A549 (cell line): Measurements from ENCODE around the gene SEC24D. TPM values are rescaled to one million over a fixed set of nuclear protein-coding genes. Genes with fewer than 3 reads are reported as not detected.

Source experiments
- ATAC-seq, 2 experiments: fragments of 200-7000 bp in 1 of 2; fragments of >200 bp in 1 of 2; cut with Nextera tagmentation in 1 of 2; cut with Tn5 transposase in 1 of 2; 3 replicates each; pipeline versions ENCODE4 v1.8.0 to v1.9.1; 2018 to 2020; ENCODE audit warnings: mild to moderate bottlenecking in 1 of 2, moderate library complexity in 1 of 2
- CTCF ChIA-PET: fragments of 300-600 bp; sonication (Branson Sonifier 250); formaldehyde crosslinking; extraction: SDS; loops from one replicate; lab custom pipeline; 2021; ENCODE audit warnings: antibody characterized with exemption, inconsistent platforms; lab: Yijun Ruan, JAX
- POLR2A ChIA-PET: fragments of 350-600 bp; formaldehyde crosslinking; extraction: SDS; loops from one replicate; lab custom pipeline; 2021; ENCODE audit warnings: antibody characterized with exemption, inconsistent platforms; lab: Yijun Ruan, JAX
- DNase-seq, 2 experiments: peaks; one replicate each; pipeline versions ENCODE4 v3.0.0 to v3.0.0-alpha.2; 2011 to 2016; ENCODE audit warnings: low read depth in 1 of 2, low spot score in 1 of 2
- FAIRE-seq: peaks from 2 replicates; lab custom pipeline; 2011; peaks lifted over from hg19 to GRCh38; lab: Jason Lieb, UNC
- H3K27ac ChIP-seq, 2 experiments: fragments of >200 bp; sonication (Bioruptor Twin); formaldehyde crosslinking; 3 replicates each; pipeline ENCODE4 v1.5.1; 2016 to 2017
- H3K4me1 ChIP-seq: fragments of >200 bp; sonication (Bioruptor Twin); formaldehyde crosslinking; 3 replicates; pipeline ENCODE4 v1.6.1; 2016
- H3K4me2 ChIP-seq: fragments of >200 bp; sonication (Bioruptor Twin); formaldehyde crosslinking; 3 replicates; pipeline ENCODE4 v1.6.1; 2016
- H3K4me3 ChIP-seq: fragments of >200 bp; sonication (Bioruptor Twin); formaldehyde crosslinking; 3 replicates; pipeline ENCODE4 v1.5.1; 2016
- H3K9me3 ChIP-seq: fragments of >200 bp; sonication (Bioruptor Twin); formaldehyde crosslinking; 3 replicates; pipeline ENCODE4 v1.6.1; 2016
- BHLHE40 ChIP-seq: IDR thresholded peaks from 2 replicates; pipeline ENCODE4 v1.6.1; 2012; ENCODE audit warnings: low read depth, low read length, inconsistent platforms
- CBX2 ChIP-seq: fragments of 200-600 bp; sonication (generic); IDR thresholded peaks from 2 replicates; pipeline ENCODE4 v1.6.1; 2016; ENCODE audit warnings: low read depth, mild to moderate bottlenecking, borderline replicate concordance
- CBX8 ChIP-seq: fragments of 200-600 bp; sonication (generic); IDR thresholded peaks from 2 replicates; pipeline ENCODE4 v1.6.1; 2016
- CHD2 ChIP-seq: fragments of 150-350 bp; IDR thresholded peaks from 2 replicates; pipeline ENCODE4 v1.6.1; 2014; ENCODE audit warnings: low read length; ENCODE audit not compliant: partially characterized antibody
- CHD4 ChIP-seq: fragments of 200-600 bp; sonication (generic); IDR thresholded peaks from 2 replicates; pipeline ENCODE4 v1.6.1; 2016; ENCODE audit warnings: antibody characterized with exemption, mild to moderate bottlenecking, borderline replicate concordance
- EP300 ChIP-seq, 2 experiments: fragments of >200 bp; sonication (Bioruptor Twin); formaldehyde crosslinking; IDR thresholded peaks; 2 replicates in 1 of 2; 3 replicates in 1 of 2; pipeline ENCODE4 v1.6.1; 2016 to 2017
- FOSB ChIP-seq: fragments of 250-450 bp; sonication (Bioruptor Pico); IDR thresholded peaks from 2 replicates; pipeline ENCODE4 v1.5.0; 2020; ENCODE audit warnings: mild to moderate bottlenecking, moderate library complexity
- FOXS1 ChIP-seq: fragments of 250-450 bp; sonication (Bioruptor Pico); IDR thresholded peaks from 2 replicates; pipeline ENCODE4 v1.5.0; 2020; ENCODE audit warnings: mild to moderate bottlenecking, moderate library complexity
- HDAC2 ChIP-seq: fragments of 200-600 bp; sonication (generic); IDR thresholded peaks from 2 replicates; pipeline ENCODE4 v1.6.1; 2016
- HEYL ChIP-seq: fragments of 250-450 bp; sonication (Bioruptor Pico); IDR thresholded peaks from 2 replicates; pipeline ENCODE4 v1.8.0; 2021; ENCODE audit warnings: mild to moderate bottlenecking, moderate library complexity
- HOXB5 ChIP-seq: fragments of 250-450 bp; sonication (Bioruptor Pico); IDR thresholded peaks from 2 replicates; pipeline ENCODE4 v1.5.0; 2020; ENCODE audit warnings: mild to moderate bottlenecking, moderate library complexity
- JUNB ChIP-seq: fragments of >200 bp; sonication (Bioruptor Twin); formaldehyde crosslinking; IDR thresholded peaks from 2 replicates; pipeline ENCODE4 v1.6.1; 2016
- KDM5A ChIP-seq: fragments of 200-600 bp; sonication (generic); IDR thresholded peaks from 2 replicates; pipeline ENCODE4 v1.6.1; 2016; ENCODE audit warnings: antibody characterized with exemption, mild to moderate bottlenecking
- MAZ ChIP-seq: fragments of 150-350 bp; IDR thresholded peaks from 2 replicates; pipeline ENCODE4 v1.6.1; 2014; ENCODE audit warnings: antibody characterized with exemption, low read depth, low read length, borderline replicate concordance
- NPAS2 ChIP-seq: fragments of 250-450 bp; sonication (Bioruptor Pico); IDR thresholded peaks from 2 replicates; pipeline ENCODE4 v1.8.0; 2022; ENCODE audit warnings: mild to moderate bottlenecking, moderate library complexity, borderline replicate concordance
- PHF8 ChIP-seq: fragments of 200-600 bp; sonication (generic); IDR thresholded peaks from 2 replicates; pipeline ENCODE4 v1.6.1; 2016; ENCODE audit warnings: low read depth, mild to moderate bottlenecking, antibody characterized with exemption, moderate library complexity, borderline replicate concordance
- POLR2A ChIP-seq: IDR thresholded peaks from 2 replicates; pipeline ENCODE4 v1.6.1; 2012; ENCODE audit warnings: mild to moderate bottlenecking, low read length
- POLR2AphosphoS2 ChIP-seq: conservative IDR thresholded peaks from 2 replicates; pipeline ENCODE4 v1.6.1; 2012; ENCODE audit warnings: low read length, improper control_type of control experiment, inconsistent platforms
- RAD21 ChIP-seq, 2 experiments: fragments of >200 bp in 1 of 2; sonication (Bioruptor Twin) in 1 of 2; formaldehyde crosslinking in 1 of 2; IDR thresholded peaks in 1 of 2; conservative IDR thresholded peaks in 1 of 2; 2 replicates in 1 of 2; 3 replicates in 1 of 2; pipeline ENCODE4 v1.6.1; 2012 to 2018; ENCODE audit warnings: inconsistent platforms in 1 of 2
- RARB ChIP-seq: fragments of 250-450 bp; sonication (Bioruptor Pico); IDR thresholded peaks from 2 replicates; pipeline ENCODE4 v1.8.0; 2021; ENCODE audit warnings: mild to moderate bottlenecking, moderate library complexity
- RFX5 ChIP-seq: fragments of 450-650 bp; IDR thresholded peaks from 2 replicates; pipeline ENCODE4 v1.7.1; 2014; ENCODE audit warnings: antibody characterized with exemption, mild to moderate bottlenecking, moderate library complexity
- SMC3 ChIP-seq: fragments of >200 bp; sonication (Bioruptor Twin); formaldehyde crosslinking; IDR thresholded peaks from 3 replicates; pipeline ENCODE4 v1.6.1; 2018; ENCODE audit warnings: inconsistent platforms
- TFCP2L1 ChIP-seq: fragments of 250-450 bp; sonication (Bioruptor Pico); IDR thresholded peaks from 2 replicates; pipeline ENCODE4 v1.5.0; 2021; ENCODE audit warnings: mild to moderate bottlenecking
- TP53 ChIP-seq: fragments of 250-450 bp; sonication (Bioruptor Pico); IDR thresholded peaks from 2 replicates; pipeline ENCODE4 v1.5.0; 2021; ENCODE audit warnings: mild to moderate bottlenecking, moderate library complexity
- ZC3H11A ChIP-seq: fragments of 450-650 bp; IDR thresholded peaks from 2 replicates; pipeline ENCODE4 v1.6.1; 2014; ENCODE audit warnings: antibody characterized with exemption, mild to moderate bottlenecking
- ZSCAN20 ChIP-seq: fragments of 250-450 bp; sonication (Bioruptor Pico); IDR thresholded peaks from 2 replicates; pipeline ENCODE4 v1.8.0; 2022; ENCODE audit warnings: mild to moderate bottlenecking, moderate library complexity
- WGBS: methylation state at CpG from one replicate; pipeline ENCODE4 v1.1.6; 2017; ENCODE audit errors: missing lambda C conversion rate; 5-methylcytosine and 5-hydroxymethylcytosine counted together
- polyA plus RNA-seq, 4 experiments: library from polyadenylated mRNA; depleted of rRNA in 3 of 4; stranded (reverse); fragments of >200 nt; fragmentation: RNase III in 1 of 4; extraction: RNeasy Plus Mini Kit Qiagen cat#74134 plus additional on column Dnase treatment in 1 of 4; gene quantifications; 2 replicates in 3 of 4; 3 replicates in 1 of 4; pipeline ENCODE4 v1.2.3, GENCODE V29; 2011 to 2017
- TF ChIP-seq, protein P1 (sequence below): fragments of >200 bp; sonication (Bioruptor Twin); formaldehyde crosslinking; IDR thresholded peaks from 3 replicates; pipeline ENCODE4 v1.5.1; 2016
- TF ChIP-seq, protein P2 (sequence below): fragments of 450-650 bp; IDR thresholded peaks from 2 replicates; pipeline ENCODE4 v1.6.1; 2014; ENCODE audit warnings: antibody characterized with exemption
- TF ChIP-seq, protein P3 (sequence below): IDR thresholded peaks from 2 replicates; pipeline ENCODE4 v1.6.1; 2012; ENCODE audit warnings: low read depth, borderline replicate concordance
- TF ChIP-seq, protein P4 (sequence below): fragments of 250-450 bp; sonication (Bioruptor Pico); IDR thresholded peaks from 2 replicates; pipeline ENCODE4 v1.5.0; 2021; ENCODE audit warnings: mild to moderate bottlenecking, moderate library complexity, borderline replicate concordance

Gene SEC24D
- polyA plus RNA-seq, 2 of the 4 experiments (the other 2 are of a cell fraction) = 12.8 to 15.6 TPM

DNA sequence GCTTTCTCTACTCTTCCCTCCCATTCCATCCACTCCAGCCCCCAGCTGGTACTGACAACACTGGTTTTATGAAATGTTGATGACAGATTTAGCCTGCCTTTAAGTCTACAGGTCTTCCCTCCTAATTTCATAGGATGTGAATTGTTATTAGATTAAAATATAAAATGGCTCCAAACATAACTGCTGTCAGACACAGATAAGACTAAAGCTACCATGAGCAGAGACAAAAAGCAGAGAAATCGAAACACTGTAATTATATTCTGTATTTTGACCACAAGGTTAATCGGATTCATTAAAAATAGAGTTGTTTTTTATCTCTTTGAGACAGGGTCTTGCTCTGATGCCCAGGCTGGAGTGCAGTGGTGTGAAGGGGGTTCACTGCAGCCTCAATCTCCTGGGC, 28.3 kb downstream of the SEC24D start:
- DNase-seq (no peak), FAIRE-seq (no peak), ATAC-seq (no peak)
- no peak overlapping the region for H3K27ac ChIP-seq
- H3K4me2 ChIP-seq = no peak overlapping the region
- WGBS = 92% methylated on average over 2 of the region's 2 CpGs
- TF ChIP-seq HEYL (CRISPR knock-in tag) = no peak
- no peak for TF ChIP-seq FOSB (CRISPR knock-in tag)
- TF ChIP-seq EP300 (IDR thresholded peaks at IDR 0.05) = no peak
- TF ChIP-seq TFCP2L1 (CRISPR knock-in tag) = no peak
- TF ChIP-seq HDAC2 = no peak
- no peak for TF ChIP-seq SMC3
- no peak for TF ChIP-seq ZC3H11A
- no peak for TF ChIP-seq CHD4
- no peak for TF ChIP-seq RAD21 (conservative IDR thresholded peaks at IDR 0.05 in 1 of 2, IDR thresholded peaks at IDR 0.05 in 1 of 2)
- no peak for TF ChIP-seq MAZ
- TF ChIP-seq, protein P1, sequence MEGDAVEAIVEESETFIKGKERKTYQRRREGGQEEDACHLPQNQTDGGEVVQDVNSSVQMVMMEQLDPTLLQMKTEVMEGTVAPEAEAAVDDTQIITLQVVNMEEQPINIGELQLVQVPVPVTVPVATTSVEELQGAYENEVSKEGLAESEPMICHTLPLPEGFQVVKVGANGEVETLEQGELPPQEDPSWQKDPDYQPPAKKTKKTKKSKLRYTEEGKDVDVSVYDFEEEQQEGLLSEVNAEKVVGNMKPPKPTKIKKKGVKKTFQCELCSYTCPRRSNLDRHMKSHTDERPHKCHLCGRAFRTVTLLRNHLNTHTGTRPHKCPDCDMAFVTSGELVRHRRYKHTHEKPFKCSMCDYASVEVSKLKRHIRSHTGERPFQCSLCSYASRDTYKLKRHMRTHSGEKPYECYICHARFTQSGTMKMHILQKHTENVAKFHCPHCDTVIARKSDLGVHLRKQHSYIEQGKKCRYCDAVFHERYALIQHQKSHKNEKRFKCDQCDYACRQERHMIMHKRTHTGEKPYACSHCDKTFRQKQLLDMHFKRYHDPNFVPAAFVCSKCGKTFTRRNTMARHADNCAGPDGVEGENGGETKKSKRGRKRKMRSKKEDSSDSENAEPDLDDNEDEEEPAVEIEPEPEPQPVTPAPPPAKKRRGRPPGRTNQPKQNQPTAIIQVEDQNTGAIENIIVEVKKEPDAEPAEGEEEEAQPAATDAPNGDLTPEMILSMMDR = no peak
- TF ChIP-seq, protein P2, sequence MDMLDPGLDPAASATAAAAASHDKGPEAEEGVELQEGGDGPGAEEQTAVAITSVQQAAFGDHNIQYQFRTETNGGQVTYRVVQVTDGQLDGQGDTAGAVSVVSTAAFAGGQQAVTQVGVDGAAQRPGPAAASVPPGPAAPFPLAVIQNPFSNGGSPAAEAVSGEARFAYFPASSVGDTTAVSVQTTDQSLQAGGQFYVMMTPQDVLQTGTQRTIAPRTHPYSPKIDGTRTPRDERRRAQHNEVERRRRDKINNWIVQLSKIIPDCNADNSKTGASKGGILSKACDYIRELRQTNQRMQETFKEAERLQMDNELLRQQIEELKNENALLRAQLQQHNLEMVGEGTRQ = no peak
- no peak for TF ChIP-seq HOXB5 (CRISPR knock-in tag)
- no peak for TF ChIP-seq CBX8
- no peak for TF ChIP-seq RFX5
- H3K4me1 ChIP-seq = no peaks in the 10 kb centered on the region
- H3K9me3 ChIP-seq = no peaks in the 10 kb centered on the region
- H3K4me3 ChIP-seq = no peak overlapping the region
- POLR2A ChIA-PET = no interaction called here
- CTCF ChIA-PET = no interaction called here

GRCh38 chr4:118803253-118803652, 32.7 kb downstream of the SEC24D start:
- WGBS = 95% methylated on average over 1 of the region's 1 CpG
- no peak overlapping the region for H3K27ac ChIP-seq
- no peak for ATAC-seq
- no peak overlapping the region for H3K4me3 ChIP-seq
- no peak for FAIRE-seq
- ChIA-PET POLR2A (no interaction called here), CTCF (no interaction called here)
- TF ChIP-seq BHLHE40 = no peak
- no peak for TF ChIP-seq FOXS1
- TF ChIP-seq NPAS2 (CRISPR knock-in tag) = no peak
- TF ChIP-seq KDM5A = no peak
- TF ChIP-seq CHD2 = no peak
- no peak for TF ChIP-seq ZSCAN20
- no peaks in the 10 kb centered on the region for H3K4me1 ChIP-seq
- DNase-seq = no peak
- H3K4me2 ChIP-seq = no peak overlapping the region
- no peaks in the 10 kb centered on the region for H3K9me3 ChIP-seq

- no peak overlapping the region for H3K27ac ChIP-seq
- no peaks in the 10 kb centered on the region for H3K4me1 ChIP-seq
- no peak overlapping the region for H3K4me3 ChIP-seq
- FAIRE-seq (no peak), ATAC-seq (no peak), DNase-seq (no peak)
- ChIA-PET CTCF (interaction anchor here (0.9 to 1.2 kb wide), 2 partner anchors 11 to 56 kb away, joined by 3 read pairs; no protein-coding TSS in a partner anchor), POLR2A (no interaction called here)
- no peaks in the 10 kb centered on the region for H3K9me3 ChIP-seq
- H3K4me2 ChIP-seq = no peak overlapping the region
- 80% methylated on average over 1 of the region's 1 CpG for WGBS
- TF ChIP-seq SMC3 = no peak
- no peak for TF ChIP-seq NPAS2 (CRISPR knock-in tag)
- TF ChIP-seq POLR2AphosphoS2 = no peak
- TF ChIP-seq TP53 = no peak
- no peak for TF ChIP-seq BHLHE40
- TF ChIP-seq POLR2A = no peak
- no peak for TF ChIP-seq RAD21 (conservative IDR thresholded peaks at IDR 0.05 in 1 of 2, IDR thresholded peaks at IDR 0.05 in 1 of 2)
- no peak for TF ChIP-seq JUNB
- no peak for TF ChIP-seq CBX2
- TF ChIP-seq ZC3H11A = no peak
- TF ChIP-seq, protein P3, sequence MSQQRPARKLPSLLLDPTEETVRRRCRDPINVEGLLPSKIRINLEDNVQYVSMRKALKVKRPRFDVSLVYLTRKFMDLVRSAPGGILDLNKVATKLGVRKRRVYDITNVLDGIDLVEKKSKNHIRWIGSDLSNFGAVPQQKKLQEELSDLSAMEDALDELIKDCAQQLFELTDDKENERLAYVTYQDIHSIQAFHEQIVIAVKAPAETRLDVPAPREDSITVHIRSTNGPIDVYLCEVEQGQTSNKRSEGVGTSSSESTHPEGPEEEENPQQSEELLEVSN = no peak
- TF ChIP-seq RARB (CRISPR knock-in tag) = no peak
- TF ChIP-seq, protein P4, sequence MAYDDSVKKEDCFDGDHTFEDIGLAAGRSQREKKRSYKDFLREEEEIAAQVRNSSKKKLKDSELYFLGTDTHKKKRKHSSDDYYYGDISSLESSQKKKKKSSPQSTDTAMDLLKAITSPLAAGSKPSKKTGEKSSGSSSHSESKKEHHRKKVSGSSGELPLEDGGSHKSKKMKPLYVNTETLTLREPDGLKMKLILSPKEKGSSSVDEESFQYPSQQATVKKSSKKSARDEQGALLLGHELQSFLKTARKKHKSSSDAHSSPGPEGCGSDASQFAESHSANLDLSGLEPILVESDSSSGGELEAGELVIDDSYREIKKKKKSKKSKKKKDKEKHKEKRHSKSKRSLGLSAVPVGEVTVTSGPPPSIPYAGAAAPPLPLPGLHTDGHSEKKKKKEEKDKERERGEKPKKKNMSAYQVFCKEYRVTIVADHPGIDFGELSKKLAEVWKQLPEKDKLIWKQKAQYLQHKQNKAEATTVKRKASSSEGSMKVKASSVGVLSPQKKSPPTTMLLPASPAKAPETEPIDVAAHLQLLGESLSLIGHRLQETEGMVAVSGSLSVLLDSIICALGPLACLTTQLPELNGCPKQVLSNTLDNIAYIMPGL (CRISPR knock-in tag) = no peak
- TF ChIP-seq PHF8 = no peak
- no peak for TF ChIP-seq CHD2
These were observed 33.9 kb downstream of the SEC24D start for GRCh38 chr4:118801895-118802575.
